Prostate gland (tissue), 2 donors: ENCODE results near the gene FSTL5.

Experiments
- CTCF ChIP-seq, 4 experiments: fragments of 200-600 bp in 2 of 4; fragments of 450-650 bp in 2 of 4; sonication (generic) in 2 of 4; IDR thresholded peaks; 1 replicate in 3 of 4; 2 replicates in 1 of 4; pipeline ENCODE4 v1.5.1; 2016 to 2019; ENCODE audit warnings: antibody characterized with exemption in 4 of 4, mild to moderate bottlenecking in 2 of 4, moderate library complexity in 2 of 4
- POLR2AphosphoS5 ChIP-seq: sonication (generic); formaldehyde crosslinking; IDR thresholded peaks from one replicate; pipeline ENCODE4 v1.6.1; 2017; ENCODE audit warnings: antibody characterized with exemption

GRCh38 chr4:161336016-161336530, 827.7 kb downstream of the FSTL5 start:
- TF ChIP-seq POLR2AphosphoS5 (no peak), CTCF (IDR thresholded peaks at IDR 0.05) (no peak)
